Esophagus muscularis mucosa (tissue), 4 donors: ENCODE data around the gene MRE11.

ENCODE experiments used
- CTCF ChIP-seq, 3 experiments: fragments of 200-600 bp in 2 of 3; fragments of 450-650 bp in 1 of 3; sonication (generic) in 2 of 3; IDR thresholded peaks; one replicate each; pipeline ENCODE4 v1.5.1; 2017 to 2019; ENCODE audit warnings: antibody characterized with exemption in 3 of 3, mild to moderate bottlenecking in 2 of 3, moderate library complexity in 1 of 3
- EP300 ChIP-seq: sonication (generic); formaldehyde crosslinking; IDR thresholded peaks from one replicate; pipeline ENCODE4 v1.6.1; 2017; ENCODE audit warnings: antibody characterized with exemption
- POLR2A ChIP-seq: fragments of 450-650 bp; IDR thresholded peaks from one replicate; pipeline ENCODE4 v1.6.1; 2017; ENCODE audit warnings: antibody characterized with exemption, moderate library complexity, mild to moderate bottlenecking, low read depth
- POLR2AphosphoS5 ChIP-seq, 2 donors: sonication (generic); formaldehyde crosslinking; IDR thresholded peaks; one replicate each; pipeline ENCODE4 v1.6.1; 2017; ENCODE audit warnings: antibody characterized with exemption in 2 of 2

DNA sequence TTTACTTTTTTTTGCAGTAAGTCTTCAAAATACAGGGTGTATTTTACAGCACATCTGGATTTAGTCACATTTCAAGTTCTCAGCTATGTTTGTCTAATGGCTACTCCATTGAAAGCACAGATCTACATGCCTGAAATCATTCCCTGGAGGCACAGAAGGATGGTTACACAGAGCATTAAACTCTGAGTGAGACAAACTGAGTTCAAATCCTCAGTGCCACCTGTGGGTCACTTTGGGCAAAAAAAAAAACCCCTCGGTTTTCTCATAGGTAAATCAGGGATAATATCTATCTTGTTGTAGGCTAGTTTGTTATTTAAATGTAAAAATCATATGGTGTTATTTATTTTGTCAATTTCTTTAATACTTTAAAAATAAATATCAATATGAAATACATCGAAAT is 7.9 kb upstream of the MRE11 start:
- TF ChIP-seq CTCF (IDR thresholded peaks at IDR 0.05) (no peak), POLR2AphosphoS5 (IDR thresholded peaks at IDR 0.05) (no peak), EP300 (no peak), POLR2A (no peak)
